T-helper 1 cell treated with Interleukin-12 subunit alpha and Interleukin-12 subunit beta and Interleukin-4 antibody, amounts not matched to agents 30 ng/mL and 1 ng/mL, for 36 hours (primary cell): Measurements from ENCODE around the gene OSBPL1A. TPM values are rescaled to one million over a fixed set of nuclear protein-coding genes. Genes with fewer than 3 reads are reported as not detected.
"Not testable (repeated sequence)": the region's sequence is repeated elsewhere in the genome, so short reads cannot be mapped to it uniquely, and the experiment has no call there.

ENCODE experiments used
- intact Hi-C: fragments of 100-400 bp; cut with micrococcal nuclease; formaldehyde crosslinking; loops from one replicate; pipeline ENCODE4 v1.15.1; 2024
- total RNA-seq: library from RNA; stranded (reverse); gene quantifications from 2 replicates; pipeline ENCODE4 v1.2.3, GENCODE V29; 2022

The OSBPL1A gene
- total RNA-seq, 1 donor from 2014 or later: 1.7 TPM

DNA sequence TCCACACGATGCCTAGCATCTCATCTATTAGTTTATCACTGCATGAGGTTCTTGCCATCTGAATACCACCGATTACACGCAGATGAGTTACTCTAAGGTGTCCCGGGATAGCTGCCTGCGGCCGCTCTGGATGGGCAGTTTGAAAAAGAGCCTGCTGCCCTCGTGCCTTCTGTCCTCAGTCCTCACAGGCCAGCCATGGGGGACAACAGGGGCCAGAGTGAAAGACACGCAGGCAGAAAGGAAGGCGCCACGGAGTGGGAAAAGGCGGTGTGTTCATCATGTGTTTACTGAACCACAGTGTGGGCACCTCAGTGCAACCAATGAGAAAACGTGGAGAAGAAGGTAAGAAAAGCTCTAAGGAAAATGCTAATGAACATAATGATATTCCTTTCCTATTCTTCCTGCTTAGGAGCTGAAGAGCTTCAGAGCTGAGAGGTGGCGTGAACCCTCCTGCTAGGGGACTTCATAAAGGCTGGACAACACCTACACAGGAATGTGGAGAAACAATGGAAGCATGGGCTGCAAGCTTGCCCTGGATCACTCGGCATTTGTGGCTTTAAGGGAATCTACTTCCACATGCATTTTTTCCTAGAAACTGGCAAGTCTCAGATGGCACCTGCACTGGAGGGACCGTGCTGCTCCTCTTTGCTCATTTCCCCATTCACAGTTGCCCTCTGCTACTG, 207.8 kb downstream of the OSBPL1A start:
- intact Hi-C loops: no loop called here

DNA sequence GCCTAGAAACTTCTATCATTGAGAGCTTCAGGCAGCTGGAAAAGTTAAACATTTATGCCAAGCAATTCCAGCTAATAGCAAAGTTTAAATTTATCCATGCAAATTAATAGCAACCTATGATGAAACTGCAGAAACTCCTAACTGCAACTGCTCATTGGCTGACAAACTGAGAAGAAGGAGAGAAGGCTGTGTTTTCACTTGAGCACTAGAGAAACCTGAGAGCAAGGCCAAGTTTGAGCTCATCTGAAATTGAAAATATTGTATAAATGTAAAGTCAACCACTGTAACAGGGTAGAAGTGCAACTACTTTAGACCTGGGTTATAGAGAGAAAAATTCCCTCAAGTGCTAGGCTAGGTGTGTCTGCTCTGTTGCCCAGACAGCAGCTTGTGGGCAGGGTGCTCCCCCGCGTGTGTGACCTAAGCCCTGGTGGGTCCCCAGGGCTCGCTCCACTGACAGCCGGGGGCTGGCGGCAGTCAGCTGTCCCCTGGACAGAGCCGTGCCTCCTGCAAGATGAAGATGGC, 208.6 kb downstream of the OSBPL1A start:
- intact Hi-C loops: no loop called here

- intact Hi-C loops: no loop called here
Measured at GRCh38 chr18:24188120-24188519, 209.5 kb downstream of the OSBPL1A start.

GRCh38 chr18:24187689-24188088, 209.9 kb downstream of the OSBPL1A start:
- intact Hi-C loops: no loop called here

DNA sequence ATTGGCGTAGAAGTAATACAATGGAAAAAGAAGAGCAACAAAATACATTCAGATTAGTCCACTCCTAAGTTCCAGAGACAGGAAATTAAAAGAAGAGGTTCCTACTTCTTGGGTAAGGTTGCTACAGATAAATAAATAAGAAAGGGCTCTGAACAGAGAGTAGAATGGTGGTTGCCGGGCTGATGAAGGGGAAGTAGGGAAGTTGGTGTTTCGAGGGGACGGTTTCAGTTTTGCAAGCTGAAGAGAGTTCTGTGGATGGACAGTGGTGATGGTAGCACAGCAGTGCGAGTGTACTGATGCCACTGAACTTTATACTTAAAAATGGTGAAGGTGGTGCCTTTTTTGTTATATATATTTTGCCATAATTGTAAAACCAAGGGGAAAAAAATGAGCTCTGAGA, 210.6 kb downstream of the OSBPL1A start:
- intact Hi-C loops: no loop called here

GRCh38 chr18:24185805-24186204, 211.8 kb downstream of the OSBPL1A start:
- intact Hi-C loops: no loop called here

DNA sequence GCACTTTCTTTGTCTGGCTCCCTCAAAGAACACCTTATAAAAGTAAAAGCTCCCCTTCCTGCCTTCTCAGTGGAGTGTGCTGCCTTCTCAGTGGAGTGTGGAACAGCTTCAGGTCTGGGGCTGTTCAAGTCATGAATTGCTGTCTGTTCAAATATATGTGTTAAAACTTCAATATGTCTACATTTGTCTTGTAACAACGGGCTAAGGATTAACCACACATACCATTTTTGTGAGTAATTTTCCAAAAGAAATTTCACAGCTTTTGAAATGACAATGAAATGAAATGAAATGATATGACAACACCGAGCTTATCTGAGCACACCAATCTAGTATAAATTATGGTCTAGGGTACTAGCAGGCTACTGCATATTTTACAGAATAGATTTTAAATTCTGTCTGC, 215.8 kb downstream of the OSBPL1A start:
- intact Hi-C loops: no loop called here

GRCh38 chr18:24180048-24180447, 217.6 kb downstream of the OSBPL1A start:
- intact Hi-C loops: no loop called here

DNA sequence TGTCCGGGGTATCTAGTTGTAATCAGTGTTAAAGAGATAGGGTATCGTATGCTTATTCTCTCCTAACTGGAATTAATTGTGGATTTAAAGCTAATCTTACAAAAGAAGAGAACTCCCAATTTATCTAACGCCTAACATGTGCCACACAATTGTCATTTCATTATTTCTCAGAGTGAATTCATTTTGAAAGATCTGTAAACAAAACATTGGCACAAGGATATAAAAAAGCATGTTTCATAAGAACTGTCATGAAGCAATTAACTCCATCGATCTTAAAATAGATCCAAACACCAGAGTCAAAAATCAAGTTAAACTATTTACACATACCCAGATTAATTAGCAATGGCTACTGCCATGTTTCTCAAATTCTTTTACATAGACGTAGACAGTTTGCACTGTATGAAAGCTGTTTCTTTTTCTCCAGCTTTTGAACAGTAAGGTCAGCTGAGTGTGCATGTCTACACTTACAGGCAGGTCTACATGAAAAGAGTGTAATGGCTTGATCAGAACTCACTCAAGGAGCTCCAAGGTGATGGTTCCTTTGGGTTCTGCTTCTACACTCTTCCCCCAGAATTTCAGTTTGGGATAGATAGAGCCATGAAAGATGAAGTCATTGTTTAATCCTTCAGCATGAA, 220.0 kb downstream of the OSBPL1A start:
- intact Hi-C loops: no loop called here

DNA sequence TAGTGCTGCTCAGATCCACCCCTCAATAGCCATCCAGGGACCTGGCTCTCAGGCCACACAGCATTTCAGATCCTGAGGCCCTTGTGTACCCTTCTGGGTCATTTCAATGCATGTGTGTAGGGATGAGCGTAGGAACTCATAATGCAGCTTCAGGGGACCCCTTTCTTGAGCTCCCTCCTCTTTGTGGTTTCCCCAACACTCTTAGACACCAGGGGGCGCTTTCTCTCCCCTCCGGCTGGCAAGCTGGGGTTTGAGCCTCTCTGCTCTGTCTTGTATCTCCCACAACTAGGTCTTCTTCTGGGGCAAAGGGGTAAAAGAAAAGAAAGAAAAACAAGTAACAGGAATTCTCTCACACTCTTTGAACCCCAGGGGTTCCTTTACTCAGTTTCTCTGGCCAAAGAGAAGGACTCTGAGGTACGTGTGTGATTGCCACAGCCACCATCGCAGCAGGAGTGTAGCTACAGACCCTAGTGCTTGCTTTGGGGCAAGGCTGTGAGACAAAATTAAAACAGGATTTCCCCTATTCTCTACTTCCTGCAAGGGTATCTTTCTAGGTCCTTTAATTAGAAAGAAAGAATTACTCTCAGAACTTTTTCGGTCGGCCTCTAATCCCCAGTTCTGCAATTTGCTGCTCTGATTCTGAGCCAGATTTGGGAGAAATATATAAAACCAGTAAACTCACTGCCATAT, 220.8 kb downstream of the OSBPL1A start:
- intact Hi-C loops: loop anchor here (1.0 kb wide), 1 partner anchor 312 kb away; no protein-coding TSS in a partner anchor

DNA sequence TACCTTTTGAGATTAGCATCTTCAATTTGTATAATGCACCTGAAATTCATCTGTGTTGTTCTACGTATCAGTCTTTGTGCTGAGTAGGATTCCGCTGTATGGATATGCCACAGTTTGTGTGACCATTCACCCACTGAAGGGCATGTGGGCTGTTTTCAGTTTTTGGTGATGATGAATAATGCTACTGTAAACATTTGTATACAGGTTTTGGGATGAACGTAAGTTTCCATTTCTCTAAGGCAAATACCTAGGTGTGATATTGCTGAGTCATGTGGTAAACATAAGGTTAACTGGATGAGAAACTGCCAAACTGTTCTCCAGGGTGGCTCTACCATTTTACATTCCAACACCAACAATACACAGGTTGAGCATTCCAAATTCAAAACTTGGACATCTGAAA, 223.6 kb downstream of the OSBPL1A start:
- intact Hi-C loops: no loop called here

- intact Hi-C loops: no loop called here
Measured at GRCh38 chr18:24170360-24170759, 227.3 kb downstream of the OSBPL1A start.

DNA sequence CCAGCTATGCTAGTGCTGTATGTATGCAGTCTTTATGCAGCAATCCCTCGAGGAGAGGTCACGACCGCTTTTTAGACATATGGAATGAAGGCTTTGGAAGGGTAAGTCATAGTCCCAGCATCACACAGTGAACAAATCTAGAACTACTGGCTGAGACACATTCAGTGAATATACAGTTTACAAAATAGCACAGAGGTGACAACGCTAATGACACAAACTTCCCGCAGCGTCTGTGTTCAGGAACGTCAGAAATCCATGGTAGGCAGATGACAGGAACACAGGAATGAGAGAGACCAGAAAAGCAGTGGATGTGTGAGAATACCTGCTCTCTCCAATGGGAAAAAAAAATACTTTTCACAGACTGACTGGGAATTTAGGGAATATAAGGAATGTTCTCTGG, 229.1 kb downstream of the OSBPL1A start:
- intact Hi-C loops: no loop called here

DNA sequence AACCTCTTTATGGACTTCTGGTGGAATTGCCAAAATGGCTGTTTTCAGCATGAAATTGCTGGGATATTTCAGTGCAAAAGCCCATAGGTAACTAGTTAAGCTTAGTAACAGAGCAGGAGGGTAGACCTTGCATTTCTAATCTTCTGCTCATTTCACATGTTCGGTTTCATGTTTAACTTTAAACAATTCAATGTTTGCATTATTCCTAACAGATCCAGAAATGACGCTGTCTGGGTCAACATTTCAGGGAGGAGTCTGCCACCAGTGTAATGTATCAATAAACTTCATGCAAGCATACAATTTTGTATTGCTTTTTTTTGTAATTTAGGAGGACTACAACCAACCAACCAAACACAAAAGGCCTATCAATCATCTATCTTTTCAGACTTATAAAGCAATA, 236.3 kb downstream of the OSBPL1A start:
- intact Hi-C loops: no loop called here

DNA sequence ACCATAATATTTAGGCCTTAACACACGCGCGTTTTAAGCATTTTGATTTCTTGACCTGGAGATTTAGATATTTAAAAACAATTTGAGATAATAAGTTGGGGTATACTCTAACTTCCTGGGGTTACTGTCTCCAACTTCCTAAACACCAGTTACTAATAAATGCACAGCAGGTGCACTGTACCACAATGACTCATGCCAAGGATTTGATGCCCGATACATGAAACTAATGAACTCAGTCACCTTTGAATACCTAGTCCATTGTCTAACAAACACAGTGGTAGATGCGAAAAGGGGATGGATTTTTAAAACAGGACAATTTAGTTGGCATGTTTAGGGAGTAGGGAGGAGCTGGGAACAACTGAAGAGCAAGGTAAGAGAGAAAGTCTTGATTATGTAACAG, 237.5 kb downstream of the OSBPL1A start:
- intact Hi-C loops: no loop called here

- intact Hi-C loops: no loop called here
Measured at GRCh38 chr18:24157855-24158254, 239.8 kb downstream of the OSBPL1A start.

DNA sequence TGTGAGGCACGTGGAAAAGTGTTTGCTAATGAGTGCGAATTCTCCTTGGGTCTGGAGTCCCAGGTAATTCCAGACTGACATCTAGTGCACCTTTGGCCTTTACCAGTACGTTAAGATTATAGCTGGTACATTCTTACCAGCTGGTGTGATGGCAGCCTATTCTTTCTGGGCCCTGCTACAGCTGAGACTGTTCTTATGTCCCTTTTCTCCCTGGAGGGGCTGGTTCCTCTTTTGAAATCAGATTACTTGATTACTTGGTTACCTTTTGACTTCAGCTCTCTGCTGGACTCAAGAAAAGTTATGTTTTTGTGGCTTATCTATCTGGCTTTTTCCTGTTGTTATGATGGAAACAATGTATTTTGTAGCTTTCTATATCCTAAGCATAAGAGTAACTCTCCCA, 244.2 kb downstream of the OSBPL1A start:
- intact Hi-C loops: no loop called here

- intact Hi-C loops: not testable (repeated sequence)
Measured at GRCh38 chr18:24149591-24149990, 248.0 kb downstream of the OSBPL1A start.

- intact Hi-C loops: no loop called here
Measured at GRCh38 chr18:24142376-24142775, 255.2 kb downstream of the OSBPL1A start.

DNA sequence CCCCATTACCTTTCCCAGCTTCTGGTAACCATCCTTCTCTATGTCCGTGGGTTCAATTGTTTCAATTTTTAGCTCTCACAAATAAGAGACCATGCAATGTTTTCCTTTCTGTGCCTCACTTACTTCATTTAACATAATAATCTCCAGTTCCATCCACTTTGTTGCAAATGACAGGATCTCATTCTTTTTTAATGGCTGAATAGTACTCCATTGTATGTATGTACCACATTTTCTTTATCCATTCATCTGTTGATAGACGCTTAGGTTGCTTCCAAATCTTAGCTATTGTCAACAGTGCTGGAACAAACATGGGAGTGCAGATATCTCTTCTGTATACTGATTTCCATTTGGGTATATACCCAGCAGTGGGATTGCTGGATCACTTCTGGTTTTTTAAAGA, 256.9 kb downstream of the OSBPL1A start:
- intact Hi-C loops: no loop called here

DNA sequence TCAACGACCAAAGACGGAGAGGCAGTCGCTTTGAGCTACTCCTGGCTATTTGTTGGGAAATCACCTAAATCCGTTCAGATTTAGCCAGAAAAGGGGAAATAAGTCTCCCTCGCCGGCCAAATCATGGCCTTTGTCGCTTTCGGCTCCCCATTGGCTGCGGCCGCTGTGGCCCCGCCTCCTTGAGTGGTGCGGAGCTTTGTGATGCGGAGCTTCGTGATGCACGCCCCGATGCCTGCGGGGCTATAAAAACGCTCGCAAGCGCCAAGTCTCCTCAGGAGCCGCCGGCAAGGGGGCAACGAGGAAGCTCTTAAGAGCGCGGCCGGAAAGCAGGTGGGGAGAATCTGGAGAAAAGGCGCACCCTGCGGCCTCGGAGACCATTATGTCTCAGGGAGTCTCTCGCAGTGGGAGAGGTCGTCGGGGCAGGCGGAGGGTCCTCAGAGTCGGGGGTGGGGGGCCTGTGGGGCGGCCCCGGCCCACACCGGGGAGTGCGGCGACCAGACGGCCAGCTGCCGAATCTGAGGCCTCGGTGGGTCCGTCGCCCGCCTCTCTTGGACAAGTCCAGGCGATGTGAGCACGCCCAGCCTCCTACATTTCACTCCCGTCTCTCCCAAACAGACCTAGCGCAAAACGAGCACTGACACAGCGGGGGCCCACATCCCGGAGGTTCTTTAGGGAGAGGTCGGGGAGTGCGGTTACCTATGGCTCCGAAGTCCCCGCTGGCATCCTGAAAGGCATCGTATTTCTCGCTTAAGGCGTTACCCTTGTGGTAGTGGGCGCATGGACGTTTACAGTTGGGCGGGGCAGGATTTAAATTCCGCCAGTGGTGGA, 258.6 kb downstream of the OSBPL1A start, which contains the start of gene CABYR:
TSS of gene CABYR (plus strand) at position 274 of the 828 bp plus-strand sequence. CDS start 4,053 bp downstream, outside the sequence.
- intact Hi-C loops: loop anchor here (2.0 to 5.0 kb wide), 5 partner anchors 20 to 1952 kb away; partner anchors contain the start of genes RMC1 and SS18
